Measurements from ENCODE around the gene CNGA4.

- TF ChIP-seq MLX (CRISPR knock-in tag; IDR thresholded peaks at IDR 0.05) (no peak), REST (IDR thresholded peaks at IDR 0.05; ENCODE audit: borderline replicate concordance in 1 of 2, low read depth in 1 of 2, low read length in 2 of 2) (no peak), RXRA (CRISPR knock-in tag; IDR thresholded peaks at IDR 0.05) (no peak), MLLT10 (CRISPR knock-in tag; IDR thresholded peaks at IDR 0.05) (no peak), ZFYVE20 (CRISPR knock-in tag; IDR thresholded peaks at IDR 0.05; ENCODE audit: borderline replicate concordance, low read depth) (no peak)
These were observed 1.9 kb downstream of the CNGA4 start for GRCh38 chr11:6240781-6241180.
